GM21526 (cell line): Measurements from ENCODE around the gene PXYLP1.

Source experiments
- ATAC-seq: cut with Tn5 transposase; IDR thresholded peaks from one replicate; pipeline ENCODE4 v1.9.1; 2021; ENCODE audit warnings: moderate library complexity; ENCODE audit not compliant: unreplicated experiment, low FRiP score

Gene PXYLP1

DNA sequence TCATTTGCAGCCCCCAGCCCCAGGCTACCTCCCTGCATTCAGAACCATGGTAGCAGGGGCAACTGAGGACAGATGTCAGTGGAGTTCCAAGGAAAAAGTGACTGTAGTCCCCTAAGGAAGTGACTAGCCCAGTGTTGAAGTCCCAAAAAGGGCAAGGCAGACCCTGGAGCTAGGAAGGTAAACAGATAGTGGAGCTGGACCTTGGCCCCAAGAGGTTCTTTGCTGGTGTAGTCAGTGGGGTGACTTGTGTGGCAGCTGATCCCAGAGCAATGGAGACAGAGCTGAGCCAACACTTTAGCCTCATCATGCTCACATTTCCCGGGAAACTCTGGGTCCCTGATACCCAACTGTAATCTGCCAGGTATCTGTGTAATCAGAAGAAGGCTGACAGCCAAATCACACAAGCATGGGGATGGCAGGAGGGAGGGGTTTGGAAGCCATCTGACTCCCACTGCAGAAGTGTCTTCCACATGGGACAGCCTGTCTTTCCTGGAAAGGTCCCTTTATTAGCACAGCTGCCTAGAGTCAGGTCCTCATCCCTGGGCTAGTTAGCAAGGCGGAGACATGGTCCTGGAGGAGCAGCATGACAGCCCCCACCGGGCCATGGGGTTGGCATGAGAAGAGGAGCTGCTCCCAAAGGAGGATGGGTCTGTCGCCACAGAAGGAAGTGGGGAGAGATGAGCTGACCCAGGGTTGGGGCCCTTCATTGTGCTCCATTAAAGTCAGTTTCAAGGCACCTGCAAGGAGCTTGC lies 39.8 kb downstream of the PXYLP1 start:
- no peak for ATAC-seq

DNA sequence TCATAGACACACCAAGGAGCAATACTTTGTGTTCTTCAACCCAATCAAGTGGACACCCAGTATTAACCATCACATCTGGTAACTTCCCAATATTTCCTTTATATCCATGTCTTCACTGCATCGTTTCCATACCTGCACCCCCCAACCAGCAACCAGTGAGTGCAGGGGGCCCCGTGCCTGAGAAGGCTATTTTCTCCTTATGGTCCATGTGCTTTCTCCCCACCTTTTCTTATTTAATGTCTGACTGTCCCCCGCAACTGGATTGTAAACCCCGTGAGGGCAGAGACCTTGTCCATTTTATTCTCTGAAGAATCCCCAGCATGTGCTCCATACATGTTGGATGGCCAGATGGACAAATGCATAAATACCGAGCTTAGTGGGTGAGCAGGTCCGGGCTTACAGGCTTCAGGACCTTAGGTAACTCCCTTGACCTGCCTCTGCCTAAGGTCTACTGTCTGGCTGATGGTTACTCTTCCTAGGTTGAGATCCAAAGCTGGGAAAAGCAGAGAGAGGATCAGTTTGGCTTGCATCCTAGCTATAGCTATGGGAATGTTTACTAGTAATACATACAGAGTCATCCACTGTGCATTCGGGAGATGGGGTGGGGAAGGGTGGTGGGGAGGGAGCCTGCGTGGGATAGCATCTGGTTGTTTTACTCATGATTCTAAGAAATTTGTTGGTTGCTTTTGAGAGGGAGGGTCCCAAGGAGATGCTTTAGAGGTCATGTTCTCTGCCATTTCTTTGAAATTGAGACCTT lies 41.5 kb downstream of the PXYLP1 start:
- no peak for ATAC-seq

DNA sequence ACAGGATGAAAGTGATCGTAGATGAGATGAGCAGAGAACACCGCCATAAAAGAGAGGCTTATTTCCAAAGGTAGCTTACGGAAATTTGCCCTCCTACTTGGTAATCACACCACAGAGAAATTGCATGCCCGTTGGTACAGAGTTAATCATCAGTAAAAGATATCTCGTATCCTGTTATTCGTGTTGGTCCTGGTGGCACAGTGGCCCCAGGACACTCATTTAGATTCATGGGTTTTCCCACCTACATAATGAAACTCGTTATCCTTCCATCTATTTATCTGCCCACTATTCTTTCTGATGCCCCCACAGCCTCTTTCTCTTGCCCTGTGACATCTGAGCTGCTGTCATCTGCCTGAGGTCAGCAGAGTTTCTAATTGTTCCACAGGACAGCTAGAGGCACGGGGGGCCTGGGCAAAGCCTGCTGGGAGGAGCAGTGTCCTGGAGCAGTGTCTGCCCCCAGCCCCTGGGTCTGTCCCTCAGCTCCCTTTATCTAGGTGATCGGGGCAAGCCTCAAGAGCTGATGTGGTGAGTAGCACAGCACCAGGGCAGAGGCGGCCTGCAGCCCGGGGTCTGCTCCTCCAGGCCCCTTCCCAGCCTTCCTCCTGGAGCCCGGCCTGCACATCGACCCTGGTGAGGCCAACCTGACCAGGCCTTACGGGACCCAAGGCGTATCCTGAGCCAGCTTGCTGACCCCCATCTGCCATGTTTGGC lies 42.2 kb downstream of the PXYLP1 start:
- no peak for ATAC-seq

DNA sequence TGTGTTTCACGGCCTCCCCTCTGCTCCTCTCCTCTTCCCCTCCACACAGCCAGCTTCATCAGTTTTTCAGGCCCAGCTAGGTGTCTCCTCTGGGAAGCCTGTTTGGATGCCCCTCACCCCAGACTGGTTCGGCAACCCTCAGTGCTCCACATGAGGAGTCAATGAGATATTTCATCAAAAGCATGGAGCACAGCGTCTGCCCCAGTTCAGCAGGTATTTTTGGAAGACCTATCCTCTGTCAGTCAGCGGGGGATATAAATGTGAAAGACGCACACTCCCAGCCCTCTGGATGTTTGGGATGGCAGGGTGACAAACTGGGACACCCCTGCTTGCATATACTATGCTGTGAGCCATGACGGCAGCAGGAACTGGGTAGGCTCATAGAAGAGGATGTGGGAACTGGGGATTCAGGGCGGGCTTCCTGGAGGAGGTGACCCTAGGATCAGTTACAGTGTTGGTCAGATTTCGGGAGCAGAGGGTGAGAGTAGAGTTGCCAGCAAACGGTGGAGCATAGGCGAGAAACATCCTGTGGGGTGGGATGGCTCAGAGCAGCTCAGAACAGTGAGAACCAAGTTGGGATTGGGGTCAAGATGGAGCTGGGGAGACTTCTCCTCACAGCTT lies 42.9 kb downstream of the PXYLP1 start:
- ATAC-seq: no peak

DNA sequence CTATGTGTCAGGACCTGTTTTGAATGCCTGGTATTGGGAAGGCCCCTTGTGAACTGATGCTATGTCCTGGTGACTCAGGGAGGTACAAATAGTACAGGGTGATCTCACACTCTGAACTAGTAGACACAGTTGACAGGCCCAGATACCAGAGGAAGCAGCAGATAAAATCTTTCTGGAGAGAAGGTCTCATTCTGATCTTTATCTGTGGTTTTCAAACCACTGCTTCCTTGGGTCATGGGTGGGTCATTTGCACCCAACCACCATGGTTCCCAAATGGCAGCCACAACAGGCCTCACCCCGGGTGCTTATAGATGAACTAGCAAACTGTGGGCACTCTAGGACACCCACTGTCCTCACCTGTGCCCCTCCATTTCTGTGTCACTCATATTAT lies 43.4 kb downstream of the PXYLP1 start:
- ATAC-seq: no peak

DNA sequence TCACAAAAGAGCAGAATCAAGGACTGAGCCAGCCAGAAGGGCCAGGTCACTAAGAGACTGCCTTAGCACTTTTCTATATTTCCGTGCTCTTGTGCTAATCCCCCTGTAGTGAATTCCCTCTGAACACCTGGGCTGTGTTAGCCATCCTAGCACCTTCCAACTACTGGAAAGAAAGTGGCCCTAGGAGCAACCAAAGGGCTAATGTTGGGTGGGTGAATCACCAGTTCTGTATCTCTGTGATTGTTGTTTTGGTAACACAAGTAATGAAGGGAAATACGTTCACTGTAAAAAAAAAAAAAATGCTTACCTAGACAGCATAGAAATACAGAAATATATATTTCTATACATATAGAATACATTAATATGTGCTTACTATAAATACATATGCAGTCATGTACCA lies 43.9 kb downstream of the PXYLP1 start:
- ATAC-seq: no peak

DNA sequence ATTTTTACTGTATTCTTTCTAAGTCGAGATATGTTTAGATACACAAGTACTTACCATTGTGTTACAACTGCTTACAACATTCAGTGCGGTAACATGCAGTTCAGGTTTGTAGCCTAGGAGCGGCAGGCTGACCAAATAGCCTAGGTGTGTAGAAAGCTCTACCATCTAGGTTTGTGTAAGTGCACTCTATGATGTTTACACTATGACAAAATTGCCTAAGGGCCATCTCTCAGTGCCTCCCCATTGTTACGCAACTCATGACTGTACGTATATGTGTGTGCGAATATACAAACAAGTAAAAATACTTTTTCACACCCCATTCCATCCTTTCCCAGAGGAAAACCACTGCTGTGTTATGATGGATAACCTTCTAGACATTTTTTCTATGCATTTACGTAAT lies 44.3 kb downstream of the PXYLP1 start:
- ATAC-seq: no peak

DNA sequence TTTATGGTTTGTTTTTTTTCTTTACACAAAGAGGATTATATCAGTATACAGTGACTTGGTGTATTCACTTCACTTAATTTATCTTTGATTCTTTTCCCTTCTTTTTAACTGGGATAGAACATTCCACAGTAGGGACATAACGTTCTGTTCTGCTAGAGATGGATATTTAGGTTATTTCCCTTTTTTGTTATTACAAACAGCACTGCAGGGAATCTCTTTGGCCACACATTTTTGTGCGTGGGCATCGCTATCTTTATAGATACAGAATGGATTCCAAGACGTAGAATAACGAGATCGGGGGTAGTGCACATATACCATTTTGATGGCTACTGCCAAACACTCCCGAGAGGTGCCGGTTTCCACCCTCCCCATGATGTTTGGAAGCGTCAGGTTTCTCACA lies 44.8 kb downstream of the PXYLP1 start:
- ATAC-seq: no peak

DNA sequence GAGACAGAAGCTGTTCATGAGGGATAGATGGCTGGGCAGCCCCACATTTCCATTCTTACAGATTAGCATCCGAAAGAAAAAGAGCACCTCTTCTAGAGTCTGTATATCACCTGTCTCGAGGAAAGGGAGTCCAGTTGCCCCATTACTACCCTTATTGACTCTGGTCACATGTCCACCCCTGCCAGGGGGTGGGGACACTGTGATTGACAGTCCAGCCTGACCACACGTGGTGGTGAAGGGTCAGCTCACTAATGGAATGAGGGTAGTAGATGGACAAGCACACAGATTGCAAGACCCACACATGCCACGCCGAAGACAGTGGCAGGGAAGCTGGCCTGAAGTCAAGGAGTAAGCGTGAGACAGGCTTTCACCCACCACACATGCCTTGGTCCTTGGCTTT lies 45.8 kb downstream of the PXYLP1 start:
- no peak for ATAC-seq

DNA sequence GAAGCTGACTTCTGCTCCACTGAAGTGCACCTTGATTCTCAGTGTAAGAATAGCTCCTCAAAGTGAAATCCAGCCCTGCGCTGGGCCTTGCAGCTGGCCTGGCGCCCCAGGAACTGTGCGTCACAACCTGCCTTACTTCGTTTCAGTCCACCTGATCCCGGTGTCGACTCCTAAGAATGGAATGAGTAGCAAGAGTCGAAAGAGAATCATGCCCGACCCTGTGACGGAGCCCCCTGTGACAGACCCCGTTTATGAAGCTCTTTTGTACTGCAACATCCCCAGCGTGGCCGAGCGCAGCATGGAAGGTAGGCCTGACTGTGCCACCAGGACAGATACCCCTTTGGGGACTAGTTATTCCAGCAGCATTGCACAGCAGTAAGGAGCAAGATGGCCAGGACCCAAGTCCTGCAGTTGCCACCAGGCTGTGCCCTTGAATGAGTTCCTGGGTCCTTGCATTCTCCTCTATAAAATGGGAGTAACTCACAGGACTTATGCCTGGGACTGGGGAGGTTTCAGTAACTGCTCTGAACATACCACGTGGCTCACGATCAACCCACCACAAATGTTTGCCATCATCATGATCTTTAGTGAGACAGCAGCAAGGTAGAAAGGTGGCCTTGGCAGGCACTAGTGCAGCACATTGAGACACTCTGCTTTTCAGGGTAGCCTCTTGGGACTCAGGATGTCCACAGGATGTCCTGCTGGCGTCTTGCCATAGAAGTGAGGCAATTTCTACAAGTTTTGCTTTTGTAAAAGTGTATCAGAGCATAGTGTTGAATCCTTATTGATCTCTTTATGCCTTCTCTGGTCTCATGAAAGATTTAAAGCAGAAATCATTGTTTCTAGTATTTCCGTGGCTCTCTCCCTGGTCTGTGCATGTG lies 46.8 kb downstream of the PXYLP1 start:
- no peak for ATAC-seq

DNA sequence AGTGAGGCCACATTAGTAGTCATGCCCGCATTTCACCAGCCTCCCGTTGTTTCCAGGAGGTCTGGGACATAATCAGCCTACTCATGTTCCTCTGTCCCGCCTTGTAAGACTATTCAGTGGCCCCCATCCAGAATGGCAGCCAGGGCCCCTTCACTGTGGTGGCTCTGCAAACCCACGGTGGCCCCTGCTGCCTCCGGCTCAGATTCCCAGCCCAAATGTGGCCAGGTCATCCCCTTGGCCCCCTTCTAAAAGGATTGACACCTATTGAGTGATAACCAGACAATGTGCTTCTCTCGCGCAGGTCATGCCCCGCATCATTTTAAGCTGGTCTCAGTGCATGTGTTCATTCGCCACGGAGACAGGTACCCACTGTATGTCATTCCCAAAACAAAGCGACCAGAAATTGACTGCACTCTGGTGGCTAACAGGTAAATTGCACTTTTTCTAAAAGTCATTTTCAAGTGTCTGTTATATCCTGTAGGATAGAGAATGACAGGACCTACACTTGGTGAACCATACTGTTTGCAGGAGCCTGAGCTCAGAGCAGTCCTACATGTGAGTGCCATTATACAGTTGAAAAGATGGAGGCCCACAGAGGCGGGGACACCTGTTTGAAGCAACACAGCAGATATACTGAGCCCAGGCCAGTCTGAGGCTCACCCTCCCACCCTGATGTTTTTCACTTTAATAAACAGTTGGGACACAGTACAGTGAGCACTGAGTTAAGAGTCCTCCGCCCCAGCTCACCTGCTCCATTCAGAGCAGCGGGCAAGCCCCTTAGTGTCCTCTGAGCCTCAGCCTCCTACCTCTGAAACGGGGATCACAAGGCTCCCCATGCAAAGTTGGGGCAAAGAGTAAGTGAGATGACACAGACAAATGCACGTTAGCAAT lies 47.7 kb downstream of the PXYLP1 start:
- peak; percentile 55 for ATAC-seq

DNA sequence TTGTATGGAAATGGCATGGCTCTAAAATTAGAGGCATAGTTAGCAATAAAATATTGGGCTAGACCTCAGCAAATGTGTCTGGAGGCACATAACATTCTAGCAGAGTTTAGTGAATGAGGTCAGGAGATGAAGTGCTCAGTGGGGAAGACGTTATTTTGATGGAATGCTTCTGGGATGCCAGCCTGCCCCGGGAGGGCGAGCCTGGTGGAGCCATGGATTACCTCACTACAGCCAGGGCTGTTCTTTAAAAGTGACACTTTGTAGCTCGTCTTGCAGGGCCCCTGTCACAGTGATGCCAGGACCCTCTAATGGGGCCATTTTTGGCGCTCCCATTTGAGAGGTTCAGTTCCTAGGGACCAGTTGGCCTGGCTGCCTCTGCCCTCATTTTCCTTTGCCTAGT lies 48.5 kb downstream of the PXYLP1 start:
- ATAC-seq: no peak

DNA sequence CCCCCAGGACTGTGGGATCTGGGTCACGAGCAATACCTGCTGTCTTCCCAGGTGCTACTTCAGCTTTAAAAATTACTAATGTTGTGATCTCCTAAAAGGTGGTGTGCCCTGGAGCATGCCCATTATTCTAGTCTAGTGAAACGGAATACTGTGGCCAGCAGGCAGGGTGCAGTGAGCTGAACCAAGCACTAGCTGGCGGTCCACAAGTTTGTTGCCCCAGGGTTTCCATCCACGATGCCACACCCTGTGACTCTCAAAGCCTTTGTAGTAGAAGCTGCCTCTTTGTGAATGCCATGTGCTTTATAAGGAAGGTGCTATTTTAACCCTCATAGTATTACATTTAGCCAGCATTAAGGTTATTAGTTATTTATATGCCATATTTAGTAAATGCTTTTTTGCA lies 49.1 kb downstream of the PXYLP1 start:
- ATAC-seq: no peak

DNA sequence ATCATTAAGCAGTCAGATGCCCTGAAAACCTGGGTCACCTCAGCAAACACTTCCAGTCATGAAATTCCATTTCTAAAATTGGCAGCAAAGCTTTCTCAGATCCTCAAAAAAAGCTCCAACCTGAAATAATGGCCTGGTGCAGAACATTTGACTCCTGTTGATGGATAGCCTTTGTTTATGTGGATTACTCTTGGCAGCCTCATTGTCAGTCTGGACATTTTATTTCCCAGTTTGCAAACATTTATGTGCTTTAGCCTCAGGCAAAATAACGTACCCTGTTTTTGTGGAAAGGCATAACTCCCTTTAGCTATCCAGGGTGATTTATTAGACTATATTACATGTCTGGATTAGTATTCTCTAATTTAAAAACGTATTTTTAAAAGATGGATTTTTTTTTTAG lies 53.9 kb downstream of the PXYLP1 start:
- ATAC-seq: no peak

DNA sequence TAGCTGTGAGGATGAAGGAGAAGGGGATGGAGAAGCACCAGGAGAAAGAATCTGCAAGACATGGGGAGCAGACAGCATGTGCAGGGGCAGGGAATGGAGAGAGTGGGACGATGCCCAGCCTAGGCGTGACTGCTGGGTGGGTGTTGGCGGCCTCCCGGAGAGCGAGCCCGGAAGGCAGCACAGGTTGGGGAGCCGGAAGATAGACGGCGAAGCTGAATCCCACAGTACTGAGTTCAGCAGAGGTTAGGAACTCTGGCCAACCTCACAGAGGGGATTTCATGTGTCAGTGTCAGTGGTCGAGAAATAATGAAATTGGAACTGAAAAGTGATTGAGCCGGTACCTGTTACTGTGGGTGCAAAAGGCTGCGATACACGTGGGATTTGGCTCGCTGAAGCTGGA lies 55.2 kb downstream of the PXYLP1 start:
- ATAC-seq: no peak

DNA sequence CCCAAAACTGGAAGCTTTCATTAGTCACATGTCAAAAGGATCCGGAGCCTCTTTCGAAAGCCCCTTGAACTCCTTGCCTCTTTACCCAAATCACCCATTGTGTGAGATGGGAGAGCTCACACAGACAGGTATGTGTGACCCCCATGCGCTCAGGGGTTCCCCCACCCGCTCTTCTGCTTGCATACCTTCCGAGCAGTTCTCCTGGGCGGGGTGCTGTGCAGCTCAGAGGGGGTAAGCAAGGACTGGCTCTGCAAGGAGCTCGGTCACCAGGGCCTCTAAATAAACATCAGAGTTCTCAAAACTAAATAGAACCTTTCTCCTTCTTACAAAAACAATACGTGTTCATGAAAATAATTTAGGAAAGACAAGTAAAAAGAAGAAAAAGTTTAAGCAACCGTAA lies 55.7 kb downstream of the PXYLP1 start:
- ATAC-seq: no peak

DNA sequence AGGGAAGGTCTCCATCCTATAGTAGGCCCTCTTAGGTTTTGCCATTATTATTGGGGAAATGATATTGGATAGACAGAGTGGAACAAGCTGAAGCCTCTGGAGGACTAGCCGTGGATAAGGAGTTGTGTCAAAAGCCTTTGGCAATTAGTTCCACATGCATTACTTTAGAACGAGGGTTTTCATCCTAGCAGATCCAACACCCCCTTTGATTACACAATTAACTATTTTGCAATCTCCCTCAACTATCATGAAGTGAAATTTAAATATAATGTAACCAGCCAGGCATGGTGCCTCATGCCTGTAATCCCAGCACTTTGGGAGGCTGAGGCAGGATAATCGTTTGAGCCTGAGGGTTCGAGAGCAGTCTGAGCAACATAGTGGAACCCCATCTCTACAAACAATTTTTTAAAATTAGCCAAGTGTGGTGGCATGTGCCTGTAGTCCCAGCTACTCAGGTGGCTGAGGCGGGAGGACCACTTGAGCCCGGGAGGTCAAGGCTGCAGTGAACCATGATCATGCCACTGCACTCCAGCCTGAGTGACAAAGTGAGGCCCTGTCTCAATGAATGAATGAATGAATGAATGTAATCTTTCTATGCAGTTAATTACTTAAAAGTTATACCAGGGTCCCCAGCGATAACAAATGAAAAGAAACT lies 56.8 kb downstream of the PXYLP1 start:
- ATAC-seq: no peak

DNA sequence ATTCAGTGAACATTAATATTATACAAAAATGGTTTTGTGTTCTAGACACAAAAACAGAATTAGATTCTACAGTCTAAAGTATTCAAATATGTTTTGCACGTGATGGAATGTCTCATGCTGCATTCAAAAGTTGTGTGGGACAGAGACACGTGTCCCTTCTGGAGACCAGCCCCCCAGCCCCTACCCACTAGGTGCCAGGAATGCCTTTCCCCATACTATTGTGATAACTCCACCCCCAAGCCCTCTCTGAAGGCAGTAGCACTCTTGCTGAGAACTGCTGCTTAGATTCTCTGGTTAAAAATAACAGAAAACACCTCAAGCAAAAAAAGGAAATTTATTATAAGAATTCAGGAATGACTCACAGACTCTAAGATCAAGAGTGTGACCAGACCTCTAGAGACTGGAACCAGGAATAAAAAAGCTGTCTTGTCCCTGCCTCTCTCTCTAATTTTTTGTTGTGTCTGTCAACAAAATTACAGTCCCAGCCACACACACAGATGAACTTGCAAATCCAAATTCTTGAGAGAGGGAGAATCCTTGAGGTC lies 57.7 kb downstream of the PXYLP1 start:
- ATAC-seq: no peak
